Uterus (tissue), 4 donors: ENCODE data around the gene CLASRP. TPM values are rescaled to one million over a fixed set of nuclear protein-coding genes. Genes with fewer than 3 reads are reported as not detected.
A peak's percentile ranks its signal among the peaks of the same experiment; 100 is the strongest.

Experiments used
- DNase-seq, 2 donors: peaks; one replicate each; pipeline ENCODE4 v3.0.0-alpha.2; 2019 to 2020
- H3K27ac ChIP-seq, 2 donors: fragments of 200-600 bp; sonication (generic); 1 replicate in 1 of 2; 2 replicates in 1 of 2; pipeline ENCODE4 v1.5.1; 2016 to 2018
- H3K27me3 ChIP-seq, 2 donors: fragments of 200-600 bp; sonication (generic); one replicate each; pipeline ENCODE4 v1.5.1; 2018 to 2019; ENCODE audit warnings: control low read depth in 1 of 2
- H3K36me3 ChIP-seq, 2 donors: fragments of 200-600 bp; sonication (generic); one replicate each; pipeline ENCODE4 v1.5.1; 2019; ENCODE audit warnings: control low read depth in 1 of 2
- H3K4me1 ChIP-seq, 2 donors: fragments of 200-600 bp; sonication (generic); one replicate each; pipeline ENCODE4 v1.5.1; 2018 to 2019; ENCODE audit warnings: control low read depth in 1 of 2
- H3K4me3 ChIP-seq, 2 donors: fragments of 200-600 bp; sonication (generic); 1 replicate in 1 of 2; 2 replicates in 1 of 2; pipeline ENCODE4 v1.5.1; 2018 to 2019; ENCODE audit warnings: mild to moderate bottlenecking in 1 of 2
- H3K9me3 ChIP-seq, 2 donors: fragments of 200-600 bp; sonication (generic); one replicate each; pipeline ENCODE4 v1.5.1; 2019; ENCODE audit warnings: control low read depth in 1 of 2
- CTCF ChIP-seq, 4 experiments: fragments of 200-600 bp in 2 of 4; fragments of 450-650 bp in 2 of 4; sonication (generic) in 2 of 4; IDR thresholded peaks; one replicate each; pipeline ENCODE4 v1.5.1; 2016 to 2019; ENCODE audit warnings: antibody characterized with exemption in 4 of 4, mild to moderate bottlenecking in 2 of 4, moderate library complexity in 1 of 4
- POLR2A ChIP-seq, 2 donors: fragments of 450-650 bp; IDR thresholded peaks; one replicate each; pipeline ENCODE4 v1.6.1; 2016; ENCODE audit warnings: antibody characterized with exemption in 2 of 2, mild to moderate bottlenecking in 1 of 2, moderate library complexity in 1 of 2
- intact Hi-C: fragments of 100-400 bp; cut with DNase I; formaldehyde crosslinking; loops from one replicate; pipeline ENCODE4 v1.15.1; 2023; ENCODE audit warnings: low total_unique reads
- total RNA-seq, 4 donors: library from RNA; depleted of rRNA in 3 of 4; stranded (reverse); fragments of >200 nt in 3 of 4; gene quantifications; one replicate each; pipeline versions ENCODE4 v1.1.0 to v1.2.4, GENCODE V29; 2014 to 2023
- donor health status: DM: yes; HTN: yes; CAD: no.

Gene CLASRP
- total RNA-seq, 4 donors from 2014 or later, result 36.6 to 107 (median 73.9) TPM

GRCh38 chr19:45098521-45099466, 59.9 kb downstream of the CLASRP start:
- H3K4me1 ChIP-seq, result peaks cover 10 to 34% of the 10 kb centered on the region in 2 donors
- H3K9me3 ChIP-seq, result no peaks in the 10 kb centered on the region
- no peaks in the 10 kb centered on the region for H3K27me3 ChIP-seq
- peak overlapping the region in 1 of 2 donors; percentile 30 for H3K27ac ChIP-seq
- TF ChIP-seq POLR2A (IDR thresholded peaks at IDR 0.05) (no peak), CTCF (IDR thresholded peaks at IDR 0.05) (no peak)
- intact Hi-C loops, result no loop called here
- DNase-seq, result peak in 1 of 2 donors; percentile 35
- no peak overlapping the region for H3K4me3 ChIP-seq
- no peaks in the 10 kb centered on the region for H3K36me3 ChIP-seq

GRCh38 chr19:45099467-45100191, 60.8 kb downstream of the CLASRP start:
- H3K4me1 ChIP-seq, result peaks cover 14 to 28% of the 10 kb centered on the region in 2 donors
- no peaks in the 10 kb centered on the region for H3K27me3 ChIP-seq
- no peak overlapping the region for H3K4me3 ChIP-seq
- H3K27ac ChIP-seq, result no peak overlapping the region
- no peaks in the 10 kb centered on the region for H3K36me3 ChIP-seq
- DNase-seq, result no peak
- intact Hi-C loops, result no loop called here
- no peak for TF ChIP-seq CTCF (IDR thresholded peaks at IDR 0.05)
- no peak for TF ChIP-seq POLR2A (IDR thresholded peaks at IDR 0.05)
- no peaks in the 10 kb centered on the region for H3K9me3 ChIP-seq

GRCh38 chr19:45100201-45100600, 61.4 kb downstream of the CLASRP start:
- H3K4me1 ChIP-seq, result peaks cover 8 to 24% of the 10 kb centered on the region in 2 donors

GRCh38 chr19:45100846-45101252, 62.0 kb downstream of the CLASRP start:
- intact Hi-C loops, result no loop called here
- H3K36me3 ChIP-seq, result no peaks in the 10 kb centered on the region
- no peak overlapping the region for H3K4me3 ChIP-seq
- no peak for TF ChIP-seq CTCF (IDR thresholded peaks at IDR 0.05)
- TF ChIP-seq POLR2A (IDR thresholded peaks at IDR 0.05), result no peak
- DNase-seq, result no peak
- H3K27ac ChIP-seq, result no peak overlapping the region
- no peaks in the 10 kb centered on the region for H3K9me3 ChIP-seq
- peaks cover 8 to 24% of the 10 kb centered on the region in 2 donors for H3K4me1 ChIP-seq
- no peaks in the 10 kb centered on the region for H3K27me3 ChIP-seq

More at GRCh38 chr19:45100201-45100600, 61.4 kb downstream of the CLASRP start:
- TF ChIP-seq CTCF (IDR thresholded peaks at IDR 0.05), result no peak
- no peak for TF ChIP-seq POLR2A (IDR thresholded peaks at IDR 0.05)
- Histone ChIP-seq H3K27ac (no peak overlapping the region), H3K36me3 (no peaks in the 10 kb centered on the region), H3K27me3 (no peaks in the 10 kb centered on the region), H3K9me3 (no peaks in the 10 kb centered on the region), H3K4me3 (no peak overlapping the region)
- intact Hi-C loops, result no loop called here
- no peak for DNase-seq

- H3K4me1 ChIP-seq, result peaks cover 8 to 24% of the 10 kb centered on the region in 2 donors
- intact Hi-C loops, result no loop called here
Observed at GRCh38 chr19:45101806-45102205, 63.0 kb downstream of the CLASRP start.

More at GRCh38 chr19:45101806-45102205, 63.0 kb downstream of the CLASRP start:
- H3K9me3 ChIP-seq, result no peaks in the 10 kb centered on the region
- no peaks in the 10 kb centered on the region for H3K27me3 ChIP-seq
- no peaks in the 10 kb centered on the region for H3K36me3 ChIP-seq
- no peak overlapping the region for H3K27ac ChIP-seq
- no peak for DNase-seq
- TF ChIP-seq POLR2A (IDR thresholded peaks at IDR 0.05) (no peak), CTCF (IDR thresholded peaks at IDR 0.05) (no peak)
- H3K4me3 ChIP-seq, result no peak overlapping the region
